GM18951 (cell line): ENCODE measurements around the gene IL2RG.
A peak's percentile ranks its signal among the peaks of the same experiment; 100 is the strongest.

Experiments
- POLR2A ChIP-seq: IDR thresholded peaks from 4 replicates; pipeline ENCODE4 v1.6.1; 2011; ENCODE audit warnings: mild to moderate bottlenecking; ENCODE audit not compliant: insufficient read length, insufficient read depth; ENCODE audit errors: extremely low read depth
- in situ Hi-C: fragments of 300-500 bp; cut with MboI; formaldehyde crosslinking; loops from one replicate; pipeline ENCODE4 v1.12.0; 2022; ENCODE audit warnings: low sequenced_read_pairs, mixed read lengths, inconsistent platforms; ENCODE audit not compliant: unreplicated experiment

The IL2RG gene

DNA sequence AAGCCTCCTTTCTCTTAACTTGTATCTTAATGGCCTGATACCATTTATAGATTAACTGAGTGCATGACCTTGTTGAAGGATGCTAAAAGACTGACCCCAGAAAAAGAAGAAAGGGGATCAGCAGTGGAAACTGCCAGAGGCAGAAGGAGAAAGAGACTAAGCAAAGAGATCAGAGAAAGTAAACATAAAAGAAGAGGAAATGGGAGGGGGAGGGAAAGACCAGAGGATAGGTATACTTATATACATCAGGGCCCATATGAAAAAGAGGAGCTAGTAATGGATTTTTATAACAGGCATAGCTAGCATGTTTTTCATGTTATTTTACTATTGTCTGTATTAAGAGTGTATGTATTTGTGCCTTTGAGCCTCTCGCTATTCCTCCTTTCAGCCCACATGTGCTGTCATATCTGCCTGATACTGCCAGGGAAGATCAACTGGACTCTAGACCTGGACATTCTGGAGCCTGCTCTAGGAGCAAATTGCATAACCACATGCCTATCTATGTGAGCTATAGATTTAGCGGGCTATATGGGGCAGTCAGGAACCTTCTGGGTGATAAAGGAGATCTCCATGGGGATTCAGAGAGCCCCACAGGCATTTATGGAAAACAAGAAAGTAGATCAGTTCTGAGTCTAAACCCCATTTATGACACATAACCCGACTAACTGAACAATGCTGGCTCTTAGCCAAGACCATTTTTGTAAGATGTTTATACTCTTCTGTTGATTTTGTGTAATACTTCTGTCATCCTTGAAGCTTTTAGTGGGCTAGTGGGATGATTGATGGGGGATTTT lies 29.9 kb downstream of the IL2RG start:
- in situ Hi-C loops: no loop called here
- no peak for TF ChIP-seq POLR2A

GRCh38 chrX:71070531-71070930 lies 40.8 kb downstream of the IL2RG start:
- TF ChIP-seq POLR2A: no peak
- in situ Hi-C loops: no loop called here

DNA sequence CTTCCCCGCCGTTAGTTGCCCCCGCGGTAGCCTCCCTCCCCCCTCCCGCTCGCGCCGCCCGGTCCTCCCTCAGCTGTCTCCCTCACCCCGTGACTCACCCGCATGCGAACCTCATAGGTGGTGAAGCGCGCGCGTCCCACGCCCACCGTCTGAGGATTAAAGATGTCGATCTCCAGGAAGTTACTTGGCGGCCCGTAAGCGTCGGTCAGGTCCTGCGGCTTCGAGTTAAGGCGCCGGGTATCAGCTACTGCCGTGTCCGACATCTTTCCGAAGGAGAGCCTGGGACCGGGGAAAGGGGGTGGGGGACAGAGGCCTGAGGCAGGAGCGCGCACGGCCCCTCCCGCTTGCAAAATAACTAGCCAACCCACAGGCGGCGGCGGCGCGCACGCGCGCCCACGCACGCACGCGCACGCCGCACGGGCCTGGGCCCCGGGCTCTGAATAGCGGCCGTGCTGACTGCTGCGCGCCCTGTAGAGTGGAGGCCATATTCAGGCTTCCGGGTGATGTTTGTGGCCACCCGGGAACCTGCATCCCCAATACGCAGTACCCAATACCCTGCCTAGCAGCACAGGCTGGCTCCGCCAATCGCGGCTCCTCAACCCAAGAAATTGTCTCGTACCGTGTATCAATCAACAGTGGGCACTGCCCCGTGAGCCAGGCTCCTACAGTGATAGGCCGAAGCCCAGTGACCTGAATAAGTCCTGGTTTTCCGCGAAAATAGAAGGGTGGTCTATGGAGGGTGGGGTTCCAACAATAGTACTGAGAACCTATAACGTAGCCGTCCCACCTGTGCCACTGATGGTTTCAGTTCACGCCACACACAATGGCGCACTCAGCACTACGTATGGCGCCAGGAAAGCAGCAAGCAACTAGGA lies 43.1 kb downstream of the IL2RG start, which contains the start of gene SNX12:
SNX12 (minus strand) TSS at position 291 of the 875 bp plus-strand sequence; CDS start at position 263, 28 bp downstream.
- in situ Hi-C loops: no loop called here
- TF ChIP-seq POLR2A: peak; percentile 70

DNA sequence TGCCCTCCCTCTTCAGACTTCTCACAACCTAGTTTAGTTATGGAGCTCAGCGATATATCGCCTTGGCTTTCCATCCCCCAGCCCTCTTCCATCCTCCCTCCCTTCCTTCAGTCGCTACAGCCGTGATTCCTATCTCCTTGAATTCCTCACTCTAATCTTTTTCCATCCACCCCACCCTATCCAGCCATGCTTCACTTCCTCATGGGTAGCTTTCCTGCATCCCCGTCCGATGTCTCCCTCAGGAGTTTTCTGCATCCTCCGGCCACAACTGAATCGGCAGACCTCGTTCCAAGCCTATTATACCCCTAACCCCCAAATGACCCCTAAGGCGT lies 43.7 kb downstream of the IL2RG start:
- in situ Hi-C loops: no loop called here
- TF ChIP-seq POLR2A: no peak

DNA sequence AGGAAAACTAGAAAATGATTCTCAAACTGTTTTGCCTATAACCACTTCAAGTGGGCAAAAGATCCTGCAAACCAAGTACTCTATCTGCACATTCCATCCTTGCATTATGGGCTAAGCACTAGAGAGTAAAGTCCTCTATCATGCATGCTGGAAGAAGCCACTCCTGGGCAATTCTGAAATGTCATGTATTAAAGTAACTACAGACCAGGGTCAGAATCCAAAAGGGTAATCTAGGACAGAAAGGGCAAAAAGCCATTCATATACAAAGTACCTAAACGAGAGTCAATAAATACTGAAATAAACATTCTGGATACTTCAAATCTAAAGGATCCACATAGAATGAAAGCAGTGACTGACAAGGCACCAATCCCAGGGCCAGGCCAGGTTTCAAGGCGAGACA lies 44.3 kb downstream of the IL2RG start:
- TF ChIP-seq POLR2A: no peak
- in situ Hi-C loops: no loop called here

- in situ Hi-C loops: no loop called here
These were observed 51.2 kb downstream of the IL2RG start for GRCh38 chrX:71060127-71060526.

DNA sequence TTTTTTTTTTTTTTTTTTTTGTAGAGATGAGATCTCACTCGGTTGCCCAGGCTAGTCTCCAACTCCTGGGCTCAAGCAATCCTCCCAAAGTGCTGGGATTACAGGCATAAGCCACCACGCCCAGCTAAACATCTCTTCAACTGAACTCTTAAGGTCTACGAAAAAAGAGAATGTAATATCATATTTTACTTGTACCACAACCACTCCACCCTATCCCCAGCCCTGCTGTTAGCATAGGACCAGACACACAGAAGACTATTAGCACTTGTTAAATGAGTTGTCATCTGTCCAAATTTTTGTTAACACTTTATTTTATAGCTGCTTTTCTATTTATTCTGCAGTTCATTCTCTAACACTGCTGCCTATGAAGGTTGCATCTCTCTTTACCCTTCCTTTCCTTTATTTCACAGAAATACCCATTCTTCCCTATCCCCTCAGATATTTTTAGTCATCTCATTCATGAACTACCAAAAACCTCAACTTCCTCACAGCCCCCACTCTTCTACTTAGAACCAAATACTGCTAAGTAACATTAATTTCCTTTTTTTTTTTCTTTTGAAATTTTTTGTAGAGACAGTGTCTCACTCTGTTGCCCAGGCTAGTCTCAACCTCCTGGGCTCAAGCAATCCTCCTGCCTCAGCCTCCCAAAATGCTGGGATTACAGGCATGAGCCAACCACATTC lies 53.4 kb downstream of the IL2RG start:
- TF ChIP-seq POLR2A: no peak
- in situ Hi-C loops: no loop called here

More at GRCh38 chrX:71060127-71060526, 51.2 kb downstream of the IL2RG start:
- TF ChIP-seq POLR2A: no peak
